SK-N-SH (cell line): ENCODE results near the gene CERS6. TPM values are rescaled to one million over a fixed set of nuclear protein-coding genes. Genes with fewer than 3 reads are reported as not detected.

ENCODE experiments used
- CTCF ChIA-PET: fragments of 300-600, 350-600 bp; formaldehyde crosslinking; extraction: SDS; loops from one replicate; lab custom pipeline; 2021; lab: Yijun Ruan, JAX
- POLR2A ChIA-PET: fragments of 350-600 bp; sonication (Branson Sonifier 250); formaldehyde crosslinking; extraction: SDS; loops from one replicate; lab custom pipeline; 2020; ENCODE audit warnings: antibody characterized with exemption, inconsistent platforms; lab: Yijun Ruan, JAX
- DNase-seq: peaks from one replicate; pipeline ENCODE4 v3.0.0; 2012
- H2AFZ ChIP-seq: fragments of 200-600 bp; sonication (generic); 2 replicates; pipeline ENCODE4 v1.8.1; 2016; ENCODE audit warnings: antibody characterized with exemption, mild to moderate bottlenecking, low read depth
- H3F3A ChIP-seq: fragments of 200-600 bp; sonication (generic); replicated peaks from 2 replicates; pipeline ENCODE3; 2016; ENCODE audit warnings: antibody characterized with exemption, mild to moderate bottlenecking; ENCODE audit not compliant: insufficient read depth
- H3K27ac ChIP-seq, 2 experiments: fragments of 200-500 bp in 1 of 2; fragments of 200-600 bp in 1 of 2; sonication (Bioruptor generic) in 1 of 2; sonication (generic), shearing (Covaris generic) in 1 of 2; 2 replicates each; pipeline versions ENCODE4 v1.5.1 to v1.6.1; 2014 to 2016; ENCODE audit warnings: low read depth in 2 of 2, inconsistent platforms in 1 of 2, low read length in 1 of 2, mild to moderate bottlenecking in 1 of 2, mixed read lengths in 1 of 2
- H3K27me3 ChIP-seq: fragments of 200-600 bp; sonication (generic), shearing (Covaris generic); 2 replicates; pipeline ENCODE4 v1.6.1; 2016; ENCODE audit warnings: mixed run types; ENCODE audit not compliant: insufficient read depth
- H3K36me3 ChIP-seq, 2 experiments: fragments of 200-500 bp in 1 of 2; fragments of 200-600 bp in 1 of 2; sonication (Bioruptor generic) in 1 of 2; sonication (generic) in 1 of 2; replicated peaks in 1 of 2; 2 replicates each; pipeline versions ENCODE3 to v1.5.1; 2014 to 2016; ENCODE audit warnings: low read length in 1 of 2, mild to moderate bottlenecking in 1 of 2; ENCODE audit not compliant: insufficient read depth in 2 of 2, control insufficient read depth in 1 of 2
- H3K4me1 ChIP-seq, 2 experiments: fragments of 200-500 bp in 1 of 2; fragments of 200-600 bp in 1 of 2; sonication (Bioruptor generic) in 1 of 2; sonication (generic), shearing (Covaris generic) in 1 of 2; 2 replicates each; pipeline versions ENCODE4 v1.5.1 to v1.6.1; 2014 to 2016; ENCODE audit warnings: low read depth in 1 of 2, low read length in 1 of 2, mixed run types in 1 of 2; ENCODE audit not compliant: insufficient read depth in 2 of 2, control insufficient read depth in 1 of 2
- H3K4me2 ChIP-seq: fragments of 200-600 bp; sonication (generic), shearing (Covaris generic); 2 replicates; pipeline ENCODE4 v1.6.1; 2017; ENCODE audit warnings: mixed run types
- H3K4me3 ChIP-seq, 2 experiments: fragments of 200-500 bp in 1 of 2; fragments of 200-600 bp in 1 of 2; sonication (Bioruptor generic) in 1 of 2; sonication (generic), shearing (Covaris generic) in 1 of 2; 2 replicates each; pipeline versions ENCODE4 v1.5.1 to v1.8.1; 2014 to 2016; ENCODE audit warnings: low read depth in 2 of 2, inconsistent platforms in 1 of 2, low read length in 1 of 2, mild to moderate bottlenecking in 1 of 2, mixed read lengths in 1 of 2, moderate library complexity in 1 of 2
- H3K79me2 ChIP-seq: fragments of 200-600 bp; sonication (generic); 2 replicates; pipeline ENCODE4 v1.8.1; 2017; ENCODE audit warnings: mild to moderate bottlenecking; ENCODE audit not compliant: insufficient read depth
- H3K9ac ChIP-seq: fragments of 200-600 bp; sonication (generic); 2 replicates; pipeline ENCODE4 v1.6.1; 2017; ENCODE audit warnings: mixed run types
- H3K9me2 ChIP-seq: fragments of 200-600 bp; sonication (generic); 2 replicates; pipeline ENCODE4 v1.6.1; 2017; ENCODE audit warnings: mixed run types
- H3K9me3 ChIP-seq: fragments of 200-600 bp; sonication (generic); 2 replicates; pipeline ENCODE4 v1.6.1; 2017; ENCODE audit warnings: mixed run types, mild to moderate bottlenecking, moderate library complexity
- H4K20me1 ChIP-seq: fragments of 200-600 bp; sonication (generic); 2 replicates; pipeline ENCODE4 v1.6.1; 2017; ENCODE audit warnings: mild to moderate bottlenecking, mixed run types; ENCODE audit not compliant: insufficient read depth
- FOSL2 ChIP-seq: IDR thresholded peaks from 2 replicates; pipeline ENCODE4 v1.4.0; 2012; ENCODE audit warnings: low read depth, mild to moderate bottlenecking, moderate library complexity, borderline replicate concordance
- FOXJ3 ChIP-seq: sonication (generic); formaldehyde crosslinking; IDR thresholded peaks from 2 replicates; pipeline ENCODE4 v1.5.1; 2020; ENCODE audit warnings: mild to moderate bottlenecking, missing genetic modification reagents
- GABPA ChIP-seq: IDR thresholded peaks from 2 replicates; pipeline ENCODE4 v1.4.0; 2012; ENCODE audit warnings: low read depth, mild to moderate bottlenecking
- IRF3 ChIP-seq: fragments of 150-350 bp; IDR thresholded peaks from 2 replicates; pipeline ENCODE4 v1.6.1; 2016; ENCODE audit warnings: mild to moderate bottlenecking, low read depth, low read length
- JUND ChIP-seq: IDR thresholded peaks from 2 replicates; pipeline ENCODE4 v1.4.0; 2012
- MEF2A ChIP-seq: IDR thresholded peaks from 2 replicates; pipeline ENCODE4 v1.4.0; 2012; ENCODE audit warnings: low read depth, borderline replicate concordance
- NRF1 ChIP-seq: IDR thresholded peaks from 2 replicates; pipeline ENCODE4 v1.6.1; 2012; ENCODE audit warnings: low read depth, mild to moderate bottlenecking, low read length
- POLR2AphosphoS5 ChIP-seq: IDR thresholded peaks from 2 replicates; pipeline ENCODE4 v1.6.1; 2012; ENCODE audit warnings: low read depth, low read length
- RAD21 ChIP-seq: IDR thresholded peaks from 2 replicates; pipeline ENCODE4 v1.6.1; 2012; ENCODE audit warnings: mild to moderate bottlenecking, low read length
- REST ChIP-seq: IDR thresholded peaks from 2 replicates; pipeline ENCODE4 v1.6.1; 2012; ENCODE audit warnings: mild to moderate bottlenecking, low read depth, low read length, moderate library complexity
- SIN3A ChIP-seq: IDR thresholded peaks from 2 replicates; pipeline ENCODE4 v1.6.1; 2012; ENCODE audit warnings: low read depth, mild to moderate bottlenecking, low read length, moderate library complexity, borderline replicate concordance
- TCF12 ChIP-seq: IDR thresholded peaks from 2 replicates; pipeline ENCODE4 v1.4.0; 2012
- TEAD4 ChIP-seq: IDR thresholded peaks from 2 replicates; pipeline ENCODE4 v1.4.0; 2012; ENCODE audit warnings: mild to moderate bottlenecking, borderline replicate concordance; ENCODE audit not compliant: insufficient read depth
- YY1 ChIP-seq: IDR thresholded peaks from 2 replicates; pipeline ENCODE4 v1.4.0; 2012; ENCODE audit warnings: low read depth, mild to moderate bottlenecking
- ZBTB33 ChIP-seq: IDR thresholded peaks from 2 replicates; pipeline ENCODE4 v1.4.0; 2012; ENCODE audit warnings: low read depth, borderline replicate concordance
- WGBS: methylation state at CpG from one replicate; pipeline ENCODE4 v1.1.6; 2017; ENCODE audit warnings: low lambda C conversion rate; 5-methylcytosine and 5-hydroxymethylcytosine counted together
- polyA plus RNA-seq, 3 experiments: library from polyadenylated mRNA; depleted of rRNA; stranded (reverse); fragments of >200 nt; gene quantifications; 2 replicates each; pipeline ENCODE4 v1.2.3, GENCODE V29; 2012

CERS6 gene
- polyA plus RNA-seq, 1 of the 3 experiments (the other 2 are of a cell fraction): 1.8 TPM

- Histone ChIP-seq H3K27me3 (no peaks in the 10 kb centered on the region), H3K4me1 (peaks cover 0 to 16% of the 10 kb centered on the region in 2 experiments; a peak in 2 of 4 replicates), H3K36me3 (no peaks in the 10 kb centered on the region), H3K4me2 (no peak overlapping the region), H4K20me1 (no peaks in the 10 kb centered on the region), H3F3A (no peaks in the 10 kb centered on the region), H3K9me2 (no peaks in the 10 kb centered on the region), H3K4me3 (no peak overlapping the region), H3K79me2 (no peaks in the 10 kb centered on the region), H2AFZ (no peak overlapping the region), H3K9ac (no peak overlapping the region), H3K27ac (no peak overlapping the region), H3K9me3 (no peaks in the 10 kb centered on the region)
- 83% methylated on average over 3 of the region's 3 CpGs for WGBS
- no peak for DNase-seq
- TF ChIP-seq JUND (no peak), SIN3A (no peak), MEF2A (no peak)
- ChIA-PET CTCF (interaction anchor here (0.5 to 0.7 kb wide), 2 partner anchors 11 to 108 kb away, joined by 3 to 4 read pairs; no protein-coding TSS in a partner anchor), POLR2A (no interaction called here)
Measured at GRCh38 chr2:168640039-168640438, 184.0 kb downstream of the CERS6 start.

- Histone ChIP-seq H3K27me3 (no peaks in the 10 kb centered on the region), H2AFZ (no peak overlapping the region), H3K9me2 (no peaks in the 10 kb centered on the region), H3F3A (no peaks in the 10 kb centered on the region), H3K4me1 (peaks cover 0 to 5% of the 10 kb centered on the region in 2 experiments; a peak in 2 of 4 replicates), H3K4me2 (no peak overlapping the region), H3K9ac (no peak overlapping the region), H3K27ac (no peak overlapping the region), H3K4me3 (no peak overlapping the region), H3K36me3 (no peaks in the 10 kb centered on the region), H4K20me1 (no peaks in the 10 kb centered on the region), H3K9me3 (no peaks in the 10 kb centered on the region), H3K79me2 (no peaks in the 10 kb centered on the region)
- TF ChIP-seq IRF3 (no peak), TCF12 (no peak), GABPA (no peak), POLR2AphosphoS5 (no peak), YY1 (no peak), RAD21 (no peak)
- POLR2A ChIA-PET: no interaction called here
- no peak for DNase-seq
- CTCF ChIA-PET: no interaction called here
- WGBS: 89% methylated on average over 4 of the region's 4 CpGs
Measured at GRCh38 chr2:168641636-168642035, 185.6 kb downstream of the CERS6 start.

GRCh38 chr2:168642873-168643272 is 186.8 kb downstream of the CERS6 start:
- Histone ChIP-seq H3F3A (no peaks in the 10 kb centered on the region), H2AFZ (no peak overlapping the region), H3K9ac (no peak overlapping the region), H3K27me3 (no peaks in the 10 kb centered on the region), H3K79me2 (no peaks in the 10 kb centered on the region), H3K4me1 (peaks cover 0 to 4% of the 10 kb centered on the region in 2 experiments; a peak in 2 of 4 replicates), H3K4me3 (no peak overlapping the region), H3K9me2 (no peaks in the 10 kb centered on the region), H3K36me3 (no peaks in the 10 kb centered on the region), H4K20me1 (no peaks in the 10 kb centered on the region), H3K4me2 (no peak overlapping the region), H3K27ac (no peak overlapping the region), H3K9me3 (no peaks in the 10 kb centered on the region)
- DNase-seq: no peak
- CTCF ChIA-PET: no interaction called here
- POLR2A ChIA-PET: no interaction called here
- WGBS: 83% methylated on average over 6 of the region's 6 CpGs
- TF ChIP-seq REST (no peak), RAD21 (no peak), YY1 (no peak), ZBTB33 (no peak), FOXJ3 (CRISPR knock-in tag) (no peak), NRF1 (no peak), FOSL2 (no peak), IRF3 (no peak), TEAD4 (no peak), SIN3A (no peak)
